Measurements from ENCODE around the gene CCDC97.
A peak's percentile ranks its signal among the peaks of the same experiment; 100 is the strongest.
"Not testable (repeated sequence)": the region's sequence is repeated elsewhere in the genome, so short reads cannot be mapped to it uniquely, and the experiment has no call there.

Gene CCDC97

GRCh38 chr19:41364524-41365391 lies 54.8 kb downstream of the CCDC97 start:
- FAIRE-seq, result no peak

GRCh38 chr19:41366089-41366488 lies 56.1 kb downstream of the CCDC97 start:
- FAIRE-seq, result no peak

DNA sequence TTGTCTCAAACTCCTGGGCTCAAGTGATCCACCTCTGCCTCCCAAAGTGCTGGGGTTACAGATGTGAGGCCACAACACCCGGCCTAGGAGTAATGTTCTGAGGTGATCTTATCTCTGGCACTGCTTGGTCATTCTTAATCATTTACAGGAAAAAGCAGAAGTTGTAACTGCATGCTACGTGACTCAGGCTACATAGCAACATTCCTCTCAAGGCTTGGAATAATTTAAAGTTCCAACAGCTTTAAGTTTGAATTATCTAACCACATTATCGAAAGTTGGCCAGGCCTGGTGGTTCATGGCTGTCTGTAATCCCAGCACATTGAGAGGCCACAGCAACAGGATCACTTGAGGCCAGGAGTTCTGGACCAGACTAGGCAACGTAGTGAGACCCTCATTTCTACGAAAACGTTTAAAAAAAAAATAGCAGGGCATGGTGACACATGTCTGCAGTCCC lies 57.9 kb downstream of the CCDC97 start:
- FAIRE-seq, result no peak

- no peak for FAIRE-seq
Observed at GRCh38 chr19:41369769-41370168, 59.8 kb downstream of the CCDC97 start.

DNA sequence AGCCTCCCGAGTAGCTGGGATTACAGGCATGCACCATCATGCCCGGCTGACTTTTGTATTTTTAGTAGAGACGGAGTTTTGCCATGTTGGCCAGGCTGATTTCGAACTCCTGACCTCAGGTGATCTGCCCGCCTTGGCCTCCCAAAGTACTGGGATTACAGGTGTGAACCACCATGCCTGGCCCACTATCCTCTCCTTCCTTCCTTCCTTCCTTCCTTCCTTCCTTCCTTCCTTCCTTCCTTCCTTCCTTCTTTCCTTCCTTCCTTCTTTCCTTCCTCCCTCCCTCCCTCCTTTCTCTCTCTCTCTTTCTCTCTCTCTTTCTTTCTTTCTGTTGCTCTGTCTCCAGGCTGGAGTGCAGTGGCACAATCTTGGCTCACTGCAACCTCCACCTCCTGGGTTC lies 61.1 kb downstream of the CCDC97 start:
- not testable (repeated sequence) for FAIRE-seq

DNA sequence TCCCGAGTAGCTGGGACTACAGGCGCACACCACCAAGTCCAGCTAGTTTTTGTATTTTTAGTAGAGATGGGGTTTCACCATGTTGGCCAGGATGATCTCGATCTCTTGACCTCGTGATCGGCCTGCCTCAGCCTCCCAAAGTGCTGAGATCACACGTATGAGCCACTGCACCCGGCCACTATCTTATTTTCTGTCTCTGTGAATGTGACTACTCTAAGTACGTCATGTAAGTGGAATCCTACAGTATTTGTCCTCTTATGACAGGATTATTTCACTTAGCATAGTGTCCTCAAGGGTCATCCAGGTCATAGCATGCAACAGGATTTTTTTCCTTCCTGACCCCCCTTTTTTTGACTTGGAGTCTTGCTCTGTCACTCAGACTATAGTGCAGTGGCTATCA lies 61.6 kb downstream of the CCDC97 start:
- no peak for FAIRE-seq

GRCh38 chr19:41372501-41372900 lies 62.5 kb downstream of the CCDC97 start:
- peak; percentile 92 for FAIRE-seq

GRCh38 chr19:41373993-41374392 lies 64.0 kb downstream of the CCDC97 start:
- FAIRE-seq, result peak; percentile 65
